ENCODE results near the gene FBXW4. TPM values are rescaled to one million over a fixed set of nuclear protein-coding genes. Genes with fewer than 3 reads are reported as not detected.

FBXW4 gene
- total RNA-seq, 2 experiments from 2014 or later: 36.3 to 37.1 TPM

DNA sequence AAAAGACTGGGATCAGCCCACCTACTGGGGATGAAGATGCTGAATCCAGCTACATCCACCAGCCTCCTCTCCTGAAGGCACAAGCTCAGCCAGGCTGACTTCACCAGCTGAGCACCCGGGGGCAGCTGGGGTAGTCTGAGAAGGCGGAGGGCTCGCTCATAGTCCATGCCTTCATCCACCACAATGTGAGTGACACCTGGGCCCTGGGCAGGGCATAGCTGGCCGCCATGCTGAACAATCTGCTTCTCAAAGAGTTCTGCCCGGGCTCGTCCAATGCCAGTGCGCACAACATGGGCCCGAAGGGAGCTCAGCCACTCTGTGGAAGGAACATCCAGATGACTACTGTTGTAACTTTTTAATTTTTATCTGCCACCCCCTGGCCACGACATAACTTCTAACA lies 109.1 kb downstream of the FBXW4 start:
- peaks cover 8% of the 10 kb centered on the region for H3K36me3 Mint-ChIP-seq
- DNase-seq: no peak
- H3K4me1 Mint-ChIP-seq (ENCODE audit: low read depth): peaks cover 21% of the 10 kb centered on the region
- no peaks in the 10 kb centered on the region for H3K9me3 Mint-ChIP-seq
- POLR2A ChIA-PET: no interaction called here
- CTCF ChIA-PET: interaction anchor here (1.0 to 1.9 kb wide), 2 partner anchors 16 to 196 kb away, joined by 3 to 8 read pairs; no protein-coding TSS in a partner anchor
- H3K4me3 Mint-ChIP-seq: peak overlapping the region; percentile 17
- intact Hi-C loops (cut with micrococcal nuclease): loop anchor here (5.0 kb wide), 1 partner anchor 196 kb away; the partner anchor contains the start of gene NPM3
- no peak overlapping the region for H3K27ac Mint-ChIP-seq
- H3K27me3 Mint-ChIP-seq: no peaks in the 10 kb centered on the region

DNA sequence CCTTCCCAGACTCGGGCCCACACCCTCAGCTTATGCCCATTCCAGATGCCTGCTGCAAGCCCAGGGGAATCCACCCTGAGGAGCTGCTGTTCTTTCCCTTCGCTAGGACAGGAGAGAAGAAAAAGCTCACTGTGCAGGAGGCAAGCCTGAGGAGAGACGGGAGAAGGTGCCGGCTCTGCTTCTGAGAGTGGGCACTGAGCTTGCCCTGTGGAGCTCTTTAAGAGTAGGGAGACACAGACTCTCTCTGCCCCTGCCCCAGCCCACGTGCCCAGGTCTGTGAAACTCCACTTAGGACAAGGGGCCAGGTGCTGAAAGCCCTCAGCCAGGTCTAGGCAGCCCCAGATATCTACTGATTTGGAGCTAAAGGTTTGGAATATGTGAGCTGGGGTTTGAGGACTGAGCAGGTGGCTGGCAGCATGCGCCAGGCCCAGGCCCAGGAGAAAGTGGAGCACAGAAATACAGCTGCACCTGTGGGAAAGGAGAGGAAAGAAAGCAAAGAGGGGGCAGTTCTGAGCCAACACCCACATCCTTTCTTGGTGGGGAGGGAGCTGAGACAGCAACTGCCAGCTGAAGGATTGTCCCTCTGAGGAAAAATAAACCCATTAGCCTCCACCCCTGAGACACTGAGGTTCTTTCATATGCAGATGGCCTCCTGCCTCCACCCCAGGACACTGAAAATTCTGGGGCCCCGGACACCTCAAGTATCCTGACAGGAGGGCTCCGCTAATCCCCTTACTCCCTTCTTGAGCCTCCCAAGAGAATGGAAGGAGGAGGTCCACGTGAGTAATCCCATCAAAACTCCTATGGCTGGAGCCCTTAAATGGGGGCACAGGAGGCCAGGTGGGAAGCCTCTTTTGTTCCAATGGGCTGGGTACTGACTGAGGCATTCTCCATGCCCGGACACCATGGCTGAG lies 114.2 kb downstream of the FBXW4 start:
- Mint-ChIP-seq H3K4me1 (ENCODE audit: low read depth) (no peaks in the 10 kb centered on the region), H3K4me3 (no peak overlapping the region), H3K36me3 (peaks cover 16% of the 10 kb centered on the region), H3K9me3 (no peaks in the 10 kb centered on the region), H3K27ac (no peak overlapping the region), H3K27me3 (no peaks in the 10 kb centered on the region)
- intact Hi-C loops (cut with micrococcal nuclease): no loop called here
- no peak for DNase-seq
- POLR2A ChIA-PET: no interaction called here
- CTCF ChIA-PET: interaction anchor here (0.6 to 4.8 kb wide), 5 partner anchors 10 to 1095 kb away, joined by 3 to 26 read pairs (median 4); no protein-coding TSS in a partner anchor

DNA sequence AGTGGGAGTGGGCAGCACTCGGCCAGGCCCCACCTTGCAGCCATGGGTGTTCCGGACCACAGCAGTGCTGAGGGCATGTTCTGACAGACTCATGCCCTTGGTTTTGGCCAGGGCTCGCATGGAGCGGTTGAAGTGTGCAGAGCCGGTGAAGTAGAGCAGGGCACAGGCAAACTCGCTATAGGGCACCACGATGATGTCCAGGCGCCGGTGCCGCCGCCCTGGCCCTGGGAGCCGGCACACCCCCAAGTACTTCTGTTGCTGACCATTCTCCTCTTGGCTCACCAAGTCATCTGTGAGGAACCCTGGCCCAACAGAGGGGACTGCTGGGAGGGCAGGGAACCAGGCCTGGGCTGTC lies 115.5 kb downstream of the FBXW4 start:
- ChIA-PET CTCF (interaction anchor here (0.9 to 4.8 kb wide), 3 partner anchors 9 to 530 kb away, joined by 3 to 26 read pairs (median 4); no protein-coding TSS in a partner anchor), POLR2A (no interaction called here)
- Mint-ChIP-seq H3K4me1 (ENCODE audit: low read depth) (no peaks in the 10 kb centered on the region), H3K36me3 (peaks cover 16% of the 10 kb centered on the region), H3K27me3 (no peaks in the 10 kb centered on the region), H3K9me3 (no peaks in the 10 kb centered on the region), H3K4me3 (no peak overlapping the region), H3K27ac (no peak overlapping the region)
- DNase-seq: no peak
- intact Hi-C loops (cut with micrococcal nuclease): no loop called here

- Mint-ChIP-seq H3K27me3 (no peaks in the 10 kb centered on the region), H3K4me1 (ENCODE audit: low read depth) (no peaks in the 10 kb centered on the region), H3K36me3 (peaks cover 13% of the 10 kb centered on the region), H3K9me3 (no peaks in the 10 kb centered on the region), H3K4me3 (no peak overlapping the region), H3K27ac (no peak overlapping the region)
- ChIA-PET CTCF (interaction anchor here (1.1 to 1.2 kb wide), 2 partner anchors 8 to 9 kb away, joined by 3 read pairs; no protein-coding TSS in a partner anchor), POLR2A (no interaction called here)
- no peak for DNase-seq
- intact Hi-C loops (cut with micrococcal nuclease): no loop called here
Measured at GRCh38 chr10:101578803-101579515, 116.0 kb downstream of the FBXW4 start.

DNA sequence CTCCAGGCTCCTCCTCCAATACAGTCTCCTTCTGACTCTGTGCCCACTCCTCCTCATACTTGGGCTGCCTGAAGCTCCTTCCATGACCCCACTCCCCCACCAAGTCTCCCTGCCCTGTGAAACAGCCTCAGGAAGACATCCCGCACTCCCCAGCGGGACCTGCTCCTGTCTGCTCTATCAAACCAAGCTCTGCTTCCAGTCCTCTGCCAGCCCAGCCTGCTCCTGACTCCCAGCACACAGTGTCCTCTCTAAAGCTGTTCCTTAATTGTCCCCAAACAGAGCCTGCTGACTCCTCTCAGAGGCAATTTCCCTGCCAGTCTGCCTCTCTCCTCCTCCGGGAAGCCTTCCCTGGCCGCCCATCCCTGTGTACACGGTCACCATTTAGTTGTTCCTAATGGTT lies 116.8 kb downstream of the FBXW4 start:
- intact Hi-C loops (cut with micrococcal nuclease): no loop called here
- Mint-ChIP-seq H3K27me3 (no peaks in the 10 kb centered on the region), H3K27ac (no peak overlapping the region), H3K4me3 (no peak overlapping the region), H3K36me3 (peaks cover 11% of the 10 kb centered on the region), H3K4me1 (ENCODE audit: low read depth) (no peaks in the 10 kb centered on the region), H3K9me3 (no peaks in the 10 kb centered on the region)
- CTCF ChIA-PET: interaction anchor here (1.1 to 1.2 kb wide), 3 partner anchors 9 to 10 kb away, joined by 3 read pairs; partner anchors contain the start of genes DPCD and POLL
- no peak for DNase-seq
- POLR2A ChIA-PET: no interaction called here

GRCh38 chr10:101577121-101577871 lies 117.7 kb downstream of the FBXW4 start:
- intact Hi-C loops (cut with micrococcal nuclease): no loop called here
- Mint-ChIP-seq H3K27me3 (no peaks in the 10 kb centered on the region), H3K9me3 (peaks cover 2% of the 10 kb centered on the region), H3K4me1 (ENCODE audit: low read depth) (no peaks in the 10 kb centered on the region), H3K27ac (no peak overlapping the region), H3K4me3 (no peak overlapping the region), H3K36me3 (peaks cover 10% of the 10 kb centered on the region)
- DNase-seq: no peak
- ChIA-PET POLR2A (no interaction called here), CTCF (interaction anchor here (1.1 to 1.6 kb wide), 2 partner anchors 11 to 204 kb away, joined by 3 to 6 read pairs; partner anchors contain the start of genes DPCD and POLL)

GRCh38 chr10:101576211-101576863 lies 118.6 kb downstream of the FBXW4 start:
- no peak for DNase-seq
- H3K27ac Mint-ChIP-seq: no peak overlapping the region
- no peak overlapping the region for H3K4me3 Mint-ChIP-seq
- peaks cover 2% of the 10 kb centered on the region for H3K9me3 Mint-ChIP-seq
- intact Hi-C loops (cut with micrococcal nuclease): no loop called here
- H3K36me3 Mint-ChIP-seq: peaks cover 8% of the 10 kb centered on the region
- ChIA-PET POLR2A (interaction anchor here (0.6 kb wide), 1 partner anchor 603 kb away, joined by 4 read pairs; no protein-coding TSS in a partner anchor), CTCF (interaction anchor here (0.6 to 1.6 kb wide), 4 partner anchors 39 to 205 kb away, joined by 3 to 6 read pairs (median 3); no protein-coding TSS in a partner anchor)
- no peaks in the 10 kb centered on the region for H3K4me1 Mint-ChIP-seq (ENCODE audit: low read depth)
- H3K27me3 Mint-ChIP-seq: no peaks in the 10 kb centered on the region

- Mint-ChIP-seq H3K27ac (no peak overlapping the region), H3K4me1 (ENCODE audit: low read depth) (no peaks in the 10 kb centered on the region), H3K9me3 (peaks cover 2% of the 10 kb centered on the region), H3K27me3 (no peaks in the 10 kb centered on the region), H3K36me3 (peaks cover 8% of the 10 kb centered on the region), H3K4me3 (no peak overlapping the region)
- intact Hi-C loops (cut with micrococcal nuclease): no loop called here
- POLR2A ChIA-PET: interaction anchor here (0.5 to 0.6 kb wide), 2 partner anchors 212 to 602 kb away, joined by 3 to 4 read pairs; no protein-coding TSS in a partner anchor
- DNase-seq: no peak
- CTCF ChIA-PET: interaction anchor here (0.6 to 1.6 kb wide), 4 partner anchors 38 to 206 kb away, joined by 3 to 6 read pairs (median 3); no protein-coding TSS in a partner anchor
Measured at GRCh38 chr10:101575580-101576210, 119.3 kb downstream of the FBXW4 start.

DNA sequence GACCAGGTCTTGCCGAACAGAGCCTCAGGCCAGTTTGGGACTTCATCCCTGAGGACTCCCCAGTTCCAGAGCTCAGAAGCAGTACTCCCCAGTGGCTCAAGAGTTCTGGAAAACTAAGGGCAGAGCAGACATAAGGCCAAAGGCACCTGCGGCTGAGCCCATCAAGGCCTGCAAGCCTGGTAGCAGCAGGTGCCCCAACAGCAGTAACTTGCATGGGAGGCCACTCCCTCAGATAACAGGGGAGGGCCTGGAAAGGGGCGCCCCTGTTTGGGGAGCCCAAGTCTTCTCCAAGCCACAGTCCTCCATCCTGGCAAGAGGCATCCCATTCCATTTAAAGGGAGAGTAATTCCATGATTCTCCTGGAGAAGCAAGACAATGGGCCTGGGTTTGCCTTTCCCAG lies 119.9 kb downstream of the FBXW4 start:
- H3K27me3 Mint-ChIP-seq: no peaks in the 10 kb centered on the region
- ChIA-PET CTCF (interaction anchor here (1.5 kb wide), 1 partner anchor 37 kb away, joined by 3 read pairs; no protein-coding TSS in a partner anchor), POLR2A (no interaction called here)
- peaks cover 7% of the 10 kb centered on the region for H3K36me3 Mint-ChIP-seq
- peaks cover 2% of the 10 kb centered on the region for H3K9me3 Mint-ChIP-seq
- no peak overlapping the region for H3K27ac Mint-ChIP-seq
- no peak overlapping the region for H3K4me3 Mint-ChIP-seq
- intact Hi-C loops (cut with micrococcal nuclease): no loop called here
- no peaks in the 10 kb centered on the region for H3K4me1 Mint-ChIP-seq (ENCODE audit: low read depth)
- DNase-seq: no peak

DNA sequence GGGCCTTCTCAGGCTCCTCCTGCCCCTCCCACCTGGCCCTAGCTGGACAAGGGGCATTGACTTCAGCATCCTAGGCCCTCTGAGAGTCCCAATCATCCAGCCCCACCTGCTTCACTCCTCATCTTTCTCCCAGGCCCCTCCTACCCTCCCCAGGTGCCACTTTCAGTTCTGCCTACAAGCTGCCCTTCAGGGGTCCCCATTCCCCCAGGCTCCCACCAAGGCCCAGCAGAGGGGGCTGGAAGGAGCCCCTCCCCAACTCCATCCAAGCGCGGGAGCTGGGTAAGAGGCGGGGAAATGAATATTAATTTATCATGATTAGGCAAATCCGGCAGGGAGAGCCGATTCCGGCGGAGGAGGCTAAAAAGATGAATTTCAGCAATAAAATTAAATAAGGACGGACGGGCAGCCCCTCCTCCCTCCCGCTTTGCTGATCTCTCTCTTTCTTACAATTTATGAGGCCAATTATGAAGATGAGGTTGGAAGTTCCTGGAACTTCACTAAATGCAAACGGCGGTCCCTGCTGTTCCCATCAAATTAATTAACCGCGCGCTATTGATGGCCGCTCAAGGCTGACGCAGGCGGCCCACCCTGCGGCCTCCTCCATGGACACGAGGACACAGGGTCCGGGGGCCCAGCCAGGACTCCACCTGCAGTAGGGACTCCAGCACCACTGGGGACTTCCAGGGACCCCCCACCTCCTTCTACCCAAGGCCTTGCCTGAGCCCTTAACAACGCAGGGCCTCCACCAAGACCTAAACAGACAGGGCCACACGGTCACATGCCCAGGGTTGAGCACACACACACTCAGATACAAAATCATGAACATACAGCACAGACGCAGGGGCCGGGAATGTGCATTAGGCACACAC lies 120.9 kb downstream of the FBXW4 start:
- no peak overlapping the region for H3K27ac Mint-ChIP-seq
- H3K4me1 Mint-ChIP-seq (ENCODE audit: low read depth): peaks cover 5% of the 10 kb centered on the region
- intact Hi-C loops (cut with micrococcal nuclease): loop anchor here (5.0 kb wide), 1 partner anchor 412 kb away; no protein-coding TSS in a partner anchor
- H3K9me3 Mint-ChIP-seq: peaks cover 2% of the 10 kb centered on the region
- ChIA-PET CTCF (interaction anchor here (1.0 to 1.2 kb wide), 3 partner anchors 9 to 361 kb away, joined by 3 to 4 read pairs (median 3); no protein-coding TSS in a partner anchor), POLR2A (no interaction called here)
- peaks cover 4% of the 10 kb centered on the region for H3K36me3 Mint-ChIP-seq
- no peak overlapping the region for H3K4me3 Mint-ChIP-seq
- peaks cover 8% of the 10 kb centered on the region for H3K27me3 Mint-ChIP-seq
- no peak for DNase-seq
